SK-N-SH (cell line): Measurements from ENCODE around the gene MIXL1.
A peak's percentile ranks its signal among the peaks of the same experiment; 100 is the strongest.

Source experiments
- EP300 ChIP-seq, 2 experiments: IDR thresholded peaks; 2 replicates each; pipeline versions ENCODE4 v1.4.0 to v1.6.1; 2012; ENCODE audit warnings: borderline replicate concordance in 1 of 2, low read depth in 1 of 2, low read length in 1 of 2
- JUND ChIP-seq: IDR thresholded peaks from 2 replicates; pipeline ENCODE4 v1.4.0; 2012
- NFIC ChIP-seq: IDR thresholded peaks from 2 replicates; pipeline ENCODE4 v1.4.0; 2012; ENCODE audit warnings: borderline replicate concordance
- RAD21 ChIP-seq: IDR thresholded peaks from 2 replicates; pipeline ENCODE4 v1.6.1; 2012; ENCODE audit warnings: mild to moderate bottlenecking, low read length
- RFX5 ChIP-seq: IDR thresholded peaks from 2 replicates; pipeline ENCODE4 v1.6.1; 2012; ENCODE audit warnings: mild to moderate bottlenecking, improper control_type of control experiment, low read length
- YY1 ChIP-seq: IDR thresholded peaks from 2 replicates; pipeline ENCODE4 v1.4.0; 2012; ENCODE audit warnings: low read depth, mild to moderate bottlenecking
- TF ChIP-seq, protein P1 (sequence below): IDR thresholded peaks from 2 replicates; pipeline ENCODE4 v1.6.1; 2012; ENCODE audit warnings: mild to moderate bottlenecking, low read depth, low read length, moderate library complexity
- TF ChIP-seq, protein P2 (sequence below): IDR thresholded peaks from 2 replicates; pipeline ENCODE4 v1.4.0; 2012; ENCODE audit warnings: low read depth
- TF ChIP-seq, protein P3 (sequence below): fragments of 200-600 bp; sonication (generic); IDR thresholded peaks from 2 replicates; pipeline ENCODE4 v1.6.1; 2017; ENCODE audit warnings: antibody characterized with exemption, mild to moderate bottlenecking, moderate library complexity

DNA sequence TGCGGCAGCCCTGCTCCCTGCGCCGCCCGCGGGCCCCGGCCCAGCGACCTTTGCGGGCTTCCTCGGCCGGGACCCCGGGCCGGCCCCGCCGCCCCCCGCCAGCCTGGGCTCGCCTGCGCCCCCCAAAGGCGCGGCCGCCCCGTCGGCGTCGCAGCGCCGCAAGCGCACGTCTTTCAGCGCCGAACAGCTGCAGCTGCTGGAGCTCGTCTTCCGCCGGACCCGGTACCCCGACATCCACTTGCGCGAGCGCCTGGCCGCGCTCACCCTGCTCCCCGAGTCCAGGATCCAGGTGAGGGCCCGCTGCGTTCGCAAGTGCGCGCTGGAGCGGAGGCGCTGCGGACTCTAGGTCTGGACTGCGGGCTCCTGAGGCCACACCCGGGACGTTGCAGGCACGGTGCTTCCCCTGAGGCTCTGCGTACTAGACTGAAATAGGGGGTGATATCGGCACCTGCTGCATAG is 351 bp downstream of the MIXL1 start:
- TF ChIP-seq, protein P1, sequence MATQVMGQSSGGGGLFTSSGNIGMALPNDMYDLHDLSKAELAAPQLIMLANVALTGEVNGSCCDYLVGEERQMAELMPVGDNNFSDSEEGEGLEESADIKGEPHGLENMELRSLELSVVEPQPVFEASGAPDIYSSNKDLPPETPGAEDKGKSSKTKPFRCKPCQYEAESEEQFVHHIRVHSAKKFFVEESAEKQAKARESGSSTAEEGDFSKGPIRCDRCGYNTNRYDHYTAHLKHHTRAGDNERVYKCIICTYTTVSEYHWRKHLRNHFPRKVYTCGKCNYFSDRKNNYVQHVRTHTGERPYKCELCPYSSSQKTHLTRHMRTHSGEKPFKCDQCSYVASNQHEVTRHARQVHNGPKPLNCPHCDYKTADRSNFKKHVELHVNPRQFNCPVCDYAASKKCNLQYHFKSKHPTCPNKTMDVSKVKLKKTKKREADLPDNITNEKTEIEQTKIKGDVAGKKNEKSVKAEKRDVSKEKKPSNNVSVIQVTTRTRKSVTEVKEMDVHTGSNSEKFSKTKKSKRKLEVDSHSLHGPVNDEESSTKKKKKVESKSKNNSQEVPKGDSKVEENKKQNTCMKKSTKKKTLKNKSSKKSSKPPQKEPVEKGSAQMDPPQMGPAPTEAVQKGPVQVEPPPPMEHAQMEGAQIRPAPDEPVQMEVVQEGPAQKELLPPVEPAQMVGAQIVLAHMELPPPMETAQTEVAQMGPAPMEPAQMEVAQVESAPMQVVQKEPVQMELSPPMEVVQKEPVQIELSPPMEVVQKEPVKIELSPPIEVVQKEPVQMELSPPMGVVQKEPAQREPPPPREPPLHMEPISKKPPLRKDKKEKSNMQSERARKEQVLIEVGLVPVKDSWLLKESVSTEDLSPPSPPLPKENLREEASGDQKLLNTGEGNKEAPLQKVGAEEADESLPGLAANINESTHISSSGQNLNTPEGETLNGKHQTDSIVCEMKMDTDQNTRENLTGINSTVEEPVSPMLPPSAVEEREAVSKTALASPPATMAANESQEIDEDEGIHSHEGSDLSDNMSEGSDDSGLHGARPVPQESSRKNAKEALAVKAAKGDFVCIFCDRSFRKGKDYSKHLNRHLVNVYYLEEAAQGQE = no peak
- TF ChIP-seq RAD21 (no peak), NFIC (no peak), JUND (no peak), YY1 (no peak), EP300 (IDR thresholded peaks at IDR 0.05; ENCODE audit: borderline replicate concordance in 1 of 2, low read depth in 1 of 2, low read length in 1 of 2) (no peak), RFX5 (no peak)
- TF ChIP-seq, protein P2, sequence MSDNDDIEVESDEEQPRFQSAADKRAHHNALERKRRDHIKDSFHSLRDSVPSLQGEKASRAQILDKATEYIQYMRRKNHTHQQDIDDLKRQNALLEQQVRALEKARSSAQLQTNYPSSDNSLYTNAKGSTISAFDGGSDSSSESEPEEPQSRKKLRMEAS = no peak
- TF ChIP-seq, protein P3, sequence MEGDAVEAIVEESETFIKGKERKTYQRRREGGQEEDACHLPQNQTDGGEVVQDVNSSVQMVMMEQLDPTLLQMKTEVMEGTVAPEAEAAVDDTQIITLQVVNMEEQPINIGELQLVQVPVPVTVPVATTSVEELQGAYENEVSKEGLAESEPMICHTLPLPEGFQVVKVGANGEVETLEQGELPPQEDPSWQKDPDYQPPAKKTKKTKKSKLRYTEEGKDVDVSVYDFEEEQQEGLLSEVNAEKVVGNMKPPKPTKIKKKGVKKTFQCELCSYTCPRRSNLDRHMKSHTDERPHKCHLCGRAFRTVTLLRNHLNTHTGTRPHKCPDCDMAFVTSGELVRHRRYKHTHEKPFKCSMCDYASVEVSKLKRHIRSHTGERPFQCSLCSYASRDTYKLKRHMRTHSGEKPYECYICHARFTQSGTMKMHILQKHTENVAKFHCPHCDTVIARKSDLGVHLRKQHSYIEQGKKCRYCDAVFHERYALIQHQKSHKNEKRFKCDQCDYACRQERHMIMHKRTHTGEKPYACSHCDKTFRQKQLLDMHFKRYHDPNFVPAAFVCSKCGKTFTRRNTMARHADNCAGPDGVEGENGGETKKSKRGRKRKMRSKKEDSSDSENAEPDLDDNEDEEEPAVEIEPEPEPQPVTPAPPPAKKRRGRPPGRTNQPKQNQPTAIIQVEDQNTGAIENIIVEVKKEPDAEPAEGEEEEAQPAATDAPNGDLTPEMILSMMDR = peak; percentile 16; the same call in 1 of the 2 replicates
